GM13977 (cell line): Measurements from ENCODE around the gene RBM38.

Source experiments
- DNase-seq: peaks from one replicate; pipeline ENCODE4 v3.0.0; 2012; ENCODE audit warnings: low spot score
- CTCF ChIP-seq: IDR thresholded peaks from 2 replicates; pipeline ENCODE4 v1.5.1; 2012; ENCODE audit warnings: mild to moderate bottlenecking, control low read depth; ENCODE audit not compliant: insufficient read depth; ENCODE audit errors: extremely low read depth, missing control alignments
- in situ Hi-C: fragments of 300-500 bp; cut with MboI; formaldehyde crosslinking; loops from one replicate; pipeline ENCODE4 v1.12.0; 2022; ENCODE audit warnings: low sequenced_read_pairs, low pct_unique_long_range_greater_than_20kb, mixed read lengths, inconsistent platforms; ENCODE audit not compliant: unreplicated experiment

Gene RBM38

GRCh38 chr20:57395111-57395966 is 4.1 kb downstream of the RBM38 start:
- no peak for DNase-seq
- in situ Hi-C loops: loop anchor here (25.0 kb wide), 1 partner anchor 817 kb away; no protein-coding TSS in a partner anchor
- TF ChIP-seq CTCF: no peak

- TF ChIP-seq CTCF: no peak
- no peak for DNase-seq
- in situ Hi-C loops: loop anchor here (25.0 kb wide), 1 partner anchor 816 kb away; no protein-coding TSS in a partner anchor
Measured at GRCh38 chr20:57396212-57396983, 5.2 kb downstream of the RBM38 start.

- in situ Hi-C loops: loop anchor here (25.0 kb wide), 1 partner anchor 815 kb away; no protein-coding TSS in a partner anchor
- no peak for DNase-seq
- peak; percentile 5 for TF ChIP-seq CTCF
Measured at GRCh38 chr20:57396984-57397692, 5.9 kb downstream of the RBM38 start.

DNA sequence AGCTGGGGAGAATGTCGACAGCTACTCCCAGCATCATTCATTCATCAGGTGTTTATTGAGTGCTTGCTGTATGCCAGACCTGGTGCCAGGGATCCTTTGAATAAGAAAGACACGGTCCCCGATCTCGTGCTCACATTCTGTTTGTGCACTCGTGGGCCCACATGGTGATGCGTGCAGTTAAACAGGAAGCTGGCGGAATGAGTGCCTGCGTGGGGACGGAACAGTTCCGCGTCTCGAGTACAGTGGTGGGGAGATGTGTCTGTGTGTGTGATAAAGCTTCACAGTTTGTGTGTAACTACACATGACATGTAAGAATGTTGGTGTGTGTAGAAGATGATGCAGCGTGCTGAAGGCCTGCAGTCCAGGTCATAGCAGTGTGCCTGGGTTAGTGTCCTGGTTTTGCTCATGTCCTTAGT is 6.5 kb downstream of the RBM38 start:
- in situ Hi-C loops: loop anchor here (25.0 kb wide), 1 partner anchor 815 kb away; no protein-coding TSS in a partner anchor
- no peak for TF ChIP-seq CTCF
- no peak for DNase-seq

DNA sequence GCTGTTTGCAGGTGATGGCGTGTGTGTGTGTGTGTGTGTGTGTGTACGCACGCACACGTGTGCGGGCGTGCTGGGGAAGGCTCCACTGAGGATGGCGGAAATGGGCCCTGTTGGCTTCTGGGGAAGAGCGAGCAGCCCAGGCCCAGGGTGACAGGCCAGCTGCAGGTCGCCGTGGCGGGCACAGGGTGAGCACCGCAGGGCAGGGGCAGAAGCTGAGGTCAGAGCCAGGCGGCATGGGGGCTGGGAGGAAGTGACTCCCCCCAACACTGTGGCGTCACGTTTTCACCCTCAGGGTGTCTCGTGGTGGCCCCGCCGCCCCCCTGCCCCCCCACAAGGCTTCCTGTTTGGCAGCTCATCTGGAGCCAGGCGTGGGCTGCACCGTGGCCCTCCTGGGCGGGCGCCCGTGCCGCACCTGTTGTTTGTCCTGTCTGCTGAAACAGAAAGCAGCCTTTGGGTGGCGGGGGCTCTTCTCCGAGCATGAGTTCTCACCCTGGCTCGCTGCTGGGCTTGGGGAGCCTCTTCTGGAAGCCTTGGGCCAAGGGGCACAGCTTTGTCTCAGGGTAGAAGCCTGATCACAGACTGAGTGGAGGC is 7.1 kb downstream of the RBM38 start:
- DNase-seq: peak; percentile 88
- no peak for TF ChIP-seq CTCF
- in situ Hi-C loops: loop anchor here (25.0 kb wide), 1 partner anchor 814 kb away; no protein-coding TSS in a partner anchor

DNA sequence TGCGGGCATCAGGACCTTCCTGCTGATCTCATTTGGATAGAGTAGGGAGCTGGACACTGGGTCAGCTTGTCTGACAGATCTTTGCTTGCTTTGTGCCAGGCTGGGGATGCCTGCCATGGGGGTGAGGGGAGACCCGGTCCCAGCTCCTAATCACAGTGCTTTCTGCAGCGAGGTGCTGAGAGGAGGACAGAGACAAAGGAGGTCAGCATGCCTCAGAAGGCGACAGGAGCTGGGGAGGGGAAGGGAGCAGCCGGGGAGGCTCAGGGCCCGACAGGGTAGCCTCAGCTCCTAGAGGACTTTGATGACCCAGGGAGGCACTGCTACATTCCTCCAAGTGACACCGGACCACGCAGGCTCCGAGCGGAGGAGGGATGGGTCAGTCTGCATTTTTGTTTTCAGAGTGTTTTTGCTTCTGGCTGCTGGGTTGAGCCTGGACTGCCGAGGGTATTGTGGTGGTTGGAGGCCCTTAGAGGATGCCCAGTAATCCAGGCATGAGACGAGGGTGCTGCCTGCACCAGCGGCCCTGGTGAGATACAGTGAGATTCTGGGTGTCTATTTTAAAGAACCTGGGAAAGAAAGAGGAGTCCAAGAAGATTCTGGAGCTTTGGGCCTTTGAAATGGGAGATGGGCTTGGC is 7.8 kb downstream of the RBM38 start:
- in situ Hi-C loops: loop anchor here (25.0 kb wide), 1 partner anchor 813 kb away; no protein-coding TSS in a partner anchor
- TF ChIP-seq CTCF: no peak
- no peak for DNase-seq
